ENCODE data around the gene KIF16B.
"Not testable (repeated sequence)": the region's sequence is repeated elsewhere in the genome, so short reads cannot be mapped to it uniquely, and the experiment has no call there.

Gene KIF16B

GRCh38 chr20:16292226-16292880, 280.9 kb downstream of the KIF16B start:
- DNase-seq (ENCODE audit: low spot score) = no peak

- no peak for DNase-seq (ENCODE audit: low spot score)
Observed at GRCh38 chr20:16290358-16290757, 282.9 kb downstream of the KIF16B start.

GRCh38 chr20:16287776-16288175, 285.5 kb downstream of the KIF16B start:
- no peak for DNase-seq (ENCODE audit: low spot score)

GRCh38 chr20:16286601-16287000, 286.6 kb downstream of the KIF16B start:
- no peak for DNase-seq (ENCODE audit: low spot score)

GRCh38 chr20:16284385-16285100, 288.7 kb downstream of the KIF16B start:
- DNase-seq (ENCODE audit: low spot score) = no peak

- no peak for DNase-seq (ENCODE audit: low spot score)
Observed at GRCh38 chr20:16283978-16284377, 289.3 kb downstream of the KIF16B start.

- no peak for DNase-seq (ENCODE audit: low spot score)
Observed at GRCh38 chr20:16283307-16283706, 289.9 kb downstream of the KIF16B start.

- no peak for DNase-seq (ENCODE audit: low spot score)
Observed at GRCh38 chr20:16280219-16280618, 293.0 kb downstream of the KIF16B start.

- DNase-seq (ENCODE audit: low spot score) = peak; percentile 21
Observed at GRCh38 chr20:16279320-16279719, 293.9 kb downstream of the KIF16B start.

GRCh38 chr20:16273812-16274555, 299.3 kb downstream of the KIF16B start:
- DNase-seq (ENCODE audit: low spot score) = no peak

GRCh38 chr20:16272780-16273360, 300.4 kb downstream of the KIF16B start:
- DNase-seq (ENCODE audit: low spot score) = no peak

GRCh38 chr20:16271450-16271849, 301.8 kb downstream of the KIF16B start:
- no peak for DNase-seq (ENCODE audit: low spot score)

GRCh38 chr20:16270989-16271388, 302.3 kb downstream of the KIF16B start:
- DNase-seq (ENCODE audit: low spot score) = no peak

- no peak for DNase-seq (ENCODE audit: low spot score)
Observed at GRCh38 chr20:16270314-16270931, 302.8 kb downstream of the KIF16B start.

- DNase-seq (ENCODE audit: low spot score) = no peak
Observed at GRCh38 chr20:16267526-16267925, 305.7 kb downstream of the KIF16B start.

- DNase-seq (ENCODE audit: low spot score) = no peak
Observed at GRCh38 chr20:16265334-16265733, 307.9 kb downstream of the KIF16B start.

- no peak for DNase-seq (ENCODE audit: low spot score)
Observed at GRCh38 chr20:16263582-16263981, 309.7 kb downstream of the KIF16B start.

- no peak for DNase-seq (ENCODE audit: low spot score)
Observed at GRCh38 chr20:16262594-16262993, 310.7 kb downstream of the KIF16B start.

GRCh38 chr20:16261733-16262273, 311.4 kb downstream of the KIF16B start:
- no peak for DNase-seq (ENCODE audit: low spot score)

GRCh38 chr20:16260911-16261310, 312.3 kb downstream of the KIF16B start:
- DNase-seq (ENCODE audit: low spot score) = no peak

GRCh38 chr20:16260133-16260532, 313.1 kb downstream of the KIF16B start:
- not testable (repeated sequence) for DNase-seq (ENCODE audit: low spot score)
